Measurements from ENCODE around the gene RFTN1. TPM values are rescaled to one million over a fixed set of nuclear protein-coding genes. Genes with fewer than 3 reads are reported as not detected.

Gene RFTN1
- total and polyA plus RNA-seq, 8 donors, result 1.9 to 14.0 (median 2.9) TPM

DNA sequence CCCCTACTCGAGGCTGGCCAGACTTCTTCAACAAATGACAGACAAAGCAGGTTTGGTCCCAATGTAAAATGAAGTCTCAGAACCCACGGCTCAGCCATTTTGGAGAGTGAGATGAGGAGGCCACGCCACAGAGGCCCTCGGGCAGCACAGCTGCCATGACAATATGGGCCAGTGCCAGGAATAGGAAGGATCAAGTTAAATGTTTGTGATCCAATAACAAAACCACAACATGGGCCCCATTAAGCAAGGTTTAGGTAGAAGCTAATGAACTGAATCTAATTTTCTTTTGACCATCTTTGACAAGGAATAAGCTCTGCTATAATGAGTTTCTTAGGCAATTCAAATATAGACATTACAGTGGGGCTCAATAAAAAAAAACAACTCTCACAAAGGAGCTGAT, 52.6 kb downstream of the RFTN1 start:
- no peaks in the 10 kb centered on the region for H3K27me3 ChIP-seq
- no peak for DNase-seq
- no peak for FAIRE-seq
- no peaks in the 10 kb centered on the region for H3K36me3 ChIP-seq
- no peak overlapping the region for H3K4me3 ChIP-seq
- intact Hi-C loops (cut with DNase I), result no loop called here
- no peak overlapping the region for H3K27ac ChIP-seq
- no peaks in the 10 kb centered on the region for H3K9me3 ChIP-seq
- ATAC-seq, result no peak
- WGBS, 2 donors, result 67 to 76% methylated on average over 4 of the region's 4 CpGs
- TF ChIP-seq, protein P1, sequence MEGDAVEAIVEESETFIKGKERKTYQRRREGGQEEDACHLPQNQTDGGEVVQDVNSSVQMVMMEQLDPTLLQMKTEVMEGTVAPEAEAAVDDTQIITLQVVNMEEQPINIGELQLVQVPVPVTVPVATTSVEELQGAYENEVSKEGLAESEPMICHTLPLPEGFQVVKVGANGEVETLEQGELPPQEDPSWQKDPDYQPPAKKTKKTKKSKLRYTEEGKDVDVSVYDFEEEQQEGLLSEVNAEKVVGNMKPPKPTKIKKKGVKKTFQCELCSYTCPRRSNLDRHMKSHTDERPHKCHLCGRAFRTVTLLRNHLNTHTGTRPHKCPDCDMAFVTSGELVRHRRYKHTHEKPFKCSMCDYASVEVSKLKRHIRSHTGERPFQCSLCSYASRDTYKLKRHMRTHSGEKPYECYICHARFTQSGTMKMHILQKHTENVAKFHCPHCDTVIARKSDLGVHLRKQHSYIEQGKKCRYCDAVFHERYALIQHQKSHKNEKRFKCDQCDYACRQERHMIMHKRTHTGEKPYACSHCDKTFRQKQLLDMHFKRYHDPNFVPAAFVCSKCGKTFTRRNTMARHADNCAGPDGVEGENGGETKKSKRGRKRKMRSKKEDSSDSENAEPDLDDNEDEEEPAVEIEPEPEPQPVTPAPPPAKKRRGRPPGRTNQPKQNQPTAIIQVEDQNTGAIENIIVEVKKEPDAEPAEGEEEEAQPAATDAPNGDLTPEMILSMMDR (IDR thresholded peaks at IDR 0.05), result no peak
- no peaks in the 10 kb centered on the region for H3K4me1 ChIP-seq

DNA sequence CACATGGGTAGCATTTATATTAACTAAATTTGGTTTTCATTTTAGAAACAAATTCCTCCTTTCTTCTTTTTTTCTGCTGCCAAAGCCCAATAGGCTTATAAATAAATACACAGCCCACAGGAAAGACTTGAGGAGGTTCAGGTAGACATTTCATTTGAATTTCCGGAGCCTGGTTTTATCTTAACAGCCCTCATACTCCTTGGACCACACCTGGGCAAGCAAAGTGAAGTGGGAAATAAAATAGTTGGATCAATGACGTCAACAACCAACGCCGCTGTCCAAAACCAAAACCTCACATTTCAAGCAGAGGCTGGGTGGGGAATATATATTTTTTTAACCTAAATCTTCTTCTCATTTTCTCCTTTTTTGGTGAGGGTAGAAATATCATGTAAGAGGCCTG, 53.2 kb downstream of the RFTN1 start:
- TF ChIP-seq, protein P1 (IDR thresholded peaks at IDR 0.05), result no peak
- Histone ChIP-seq H3K27me3 (no peaks in the 10 kb centered on the region), H3K27ac (no peak overlapping the region), H3K4me1 (no peaks in the 10 kb centered on the region), H3K36me3 (no peaks in the 10 kb centered on the region), H3K9me3 (no peaks in the 10 kb centered on the region), H3K4me3 (no peak overlapping the region)
- DNase-seq (no peak), FAIRE-seq (no peak), ATAC-seq (no peak)
- intact Hi-C loops (cut with DNase I), result no loop called here
- 77 to 82% methylated on average over 4 of the region's 4 CpGs for WGBS, 2 donors

DNA sequence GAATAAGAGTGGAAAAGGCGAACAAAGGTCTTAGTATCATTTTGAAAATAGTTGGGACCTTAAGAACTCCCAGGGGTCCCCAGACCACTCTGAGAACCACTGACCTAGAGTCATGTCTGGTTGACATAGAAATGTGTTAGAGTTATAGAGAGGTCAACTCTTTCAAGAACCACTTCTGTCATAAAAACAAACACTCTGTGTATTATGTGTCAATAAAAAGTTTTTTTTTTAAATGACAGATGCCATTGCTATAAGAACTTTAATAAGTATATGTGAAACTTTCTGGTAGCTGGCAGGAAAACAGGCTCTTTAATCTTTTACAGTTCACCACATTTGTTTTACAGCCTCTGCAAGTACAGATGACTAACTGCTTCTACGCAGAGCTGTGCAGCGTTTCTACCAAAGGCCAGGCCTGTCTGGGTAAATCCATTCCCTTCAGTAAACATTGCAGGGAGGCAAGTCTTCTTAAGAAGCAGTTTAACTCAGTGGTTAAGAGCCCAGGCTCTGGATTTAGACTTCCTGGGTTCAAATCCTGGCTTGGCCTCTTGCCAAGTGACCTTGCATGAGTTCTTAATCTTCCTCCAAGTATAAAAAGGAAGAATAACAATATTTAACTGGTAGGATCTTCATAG, 56.6 kb downstream of the RFTN1 start:
- FAIRE-seq, result no peak
- TF ChIP-seq, protein P1 (IDR thresholded peaks at IDR 0.05), result no peak
- no peak for ATAC-seq
- intact Hi-C loops (cut with DNase I), result no loop called here
- no peak overlapping the region for H3K27ac ChIP-seq
- 66 to 75% methylated on average over 3 of the region's 3 CpGs for WGBS, 2 donors
- no peaks in the 10 kb centered on the region for H3K36me3 ChIP-seq
- H3K4me1 ChIP-seq, result no peaks in the 10 kb centered on the region
- H3K9me3 ChIP-seq, result no peaks in the 10 kb centered on the region
- H3K4me3 ChIP-seq, result no peak overlapping the region
- no peak for DNase-seq
- no peaks in the 10 kb centered on the region for H3K27me3 ChIP-seq

DNA sequence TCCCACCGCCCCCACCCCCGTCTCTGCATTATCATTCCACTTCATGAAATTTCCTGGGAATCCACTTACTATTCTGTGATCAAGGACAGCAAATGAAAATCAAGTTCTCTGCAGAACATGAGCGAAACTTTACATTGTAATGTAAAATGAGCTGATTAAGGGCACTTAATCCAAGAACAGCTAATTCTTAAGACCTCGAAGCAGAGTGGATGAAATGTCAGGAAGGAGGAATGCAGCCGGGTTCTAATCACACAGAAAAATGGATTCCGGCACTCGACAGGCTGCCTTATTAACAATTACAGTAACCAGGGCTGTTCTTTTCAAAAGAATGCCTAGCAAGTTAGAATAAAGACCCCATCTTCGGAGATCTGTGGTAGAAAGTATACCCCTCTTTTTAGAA, 57.5 kb downstream of the RFTN1 start:
- intact Hi-C loops (cut with DNase I), result no loop called here
- Histone ChIP-seq H3K36me3 (no peaks in the 10 kb centered on the region), H3K4me3 (no peak overlapping the region), H3K9me3 (no peaks in the 10 kb centered on the region), H3K4me1 (no peaks in the 10 kb centered on the region), H3K27me3 (no peaks in the 10 kb centered on the region), H3K27ac (no peak overlapping the region)
- TF ChIP-seq, protein P1 (IDR thresholded peaks at IDR 0.05), result no peak
- FAIRE-seq, result no peak
- WGBS, 2 donors, result 64 to 69% methylated on average over 8 of the region's 8 CpGs
- DNase-seq, result no peak
- no peak for ATAC-seq

DNA sequence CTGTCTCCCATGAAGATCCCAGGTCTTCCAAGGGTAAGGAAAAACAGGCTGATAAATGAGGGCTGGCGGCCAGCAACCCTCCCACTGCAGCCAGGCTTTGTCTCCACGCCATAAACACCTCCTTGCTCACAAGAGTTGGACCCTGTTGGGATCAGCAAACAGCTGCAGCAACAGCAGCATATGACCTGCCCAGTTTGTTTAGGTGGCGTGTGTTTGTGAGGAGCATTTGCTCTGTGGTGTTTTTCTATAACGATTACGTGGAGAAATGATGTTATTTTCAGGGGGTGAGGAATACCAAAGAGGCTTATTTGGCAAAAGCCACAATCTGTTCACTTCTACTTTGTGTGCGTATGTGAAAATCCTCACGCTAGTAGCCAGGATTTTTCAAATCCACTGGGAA, 58.5 kb downstream of the RFTN1 start:
- Histone ChIP-seq H3K36me3 (no peaks in the 10 kb centered on the region), H3K4me1 (no peaks in the 10 kb centered on the region), H3K27me3 (no peaks in the 10 kb centered on the region), H3K27ac (no peak overlapping the region), H3K4me3 (no peak overlapping the region), H3K9me3 (no peaks in the 10 kb centered on the region)
- TF ChIP-seq, protein P1 (IDR thresholded peaks at IDR 0.05), result no peak
- no peak for FAIRE-seq
- WGBS, 2 donors, result 60 to 63% methylated on average over 7 of the region's 7 CpGs
- no peak for ATAC-seq
- intact Hi-C loops (cut with DNase I), result no loop called here
- DNase-seq, result no peak

Measured in pancreas (tissue), 10 donors.